ENCODE data around the gene AKT3.

Gene AKT3

DNA sequence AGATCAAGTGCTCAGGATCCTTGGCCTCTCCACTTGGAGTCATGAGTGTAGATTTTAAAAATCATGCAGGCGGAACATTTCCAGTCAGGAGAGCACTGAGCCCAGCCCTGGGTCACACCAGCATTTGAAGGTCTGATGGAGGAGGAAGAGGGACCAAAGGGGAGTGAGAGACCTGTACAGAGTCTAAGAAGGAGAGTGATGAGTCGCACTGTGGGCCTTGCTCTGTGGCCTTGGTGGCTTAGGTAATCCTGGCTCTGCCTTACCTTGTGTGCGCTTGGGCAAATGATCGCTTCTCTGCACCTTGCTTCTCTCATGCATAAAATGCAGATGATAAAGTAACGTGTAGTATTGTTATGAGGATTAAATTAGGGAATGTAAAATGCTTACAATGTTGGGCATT lies 368.9 kb downstream of the AKT3 start:
- DNase-seq = no peak

DNA sequence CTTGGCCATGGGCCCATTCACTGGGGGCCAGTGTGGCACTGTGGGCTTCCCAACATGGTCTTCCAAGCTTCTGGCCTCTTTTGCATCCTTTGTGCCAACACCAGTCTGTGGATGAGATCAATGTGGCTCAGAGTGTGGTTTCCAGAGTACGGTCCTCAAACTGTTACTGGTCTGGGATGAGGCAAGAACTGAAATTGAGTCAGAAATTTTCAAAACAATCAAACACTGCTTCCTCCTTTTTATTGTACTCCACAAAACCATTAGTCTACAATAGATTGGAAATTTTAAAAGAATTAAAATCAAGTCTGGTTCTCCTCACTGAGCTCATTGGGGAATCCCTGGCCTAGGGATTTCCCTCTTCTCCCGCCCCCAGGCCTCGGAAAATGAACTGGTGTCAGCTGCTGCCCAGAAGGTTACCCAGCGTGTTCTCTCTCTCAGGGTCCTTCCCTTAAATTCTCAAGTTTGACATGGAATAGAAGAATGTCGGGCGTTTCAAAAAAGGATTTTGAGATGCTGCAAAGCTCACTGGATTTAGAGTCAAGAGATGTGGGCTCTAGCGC lies 372.2 kb downstream of the AKT3 start:
- no peak for DNase-seq

DNA sequence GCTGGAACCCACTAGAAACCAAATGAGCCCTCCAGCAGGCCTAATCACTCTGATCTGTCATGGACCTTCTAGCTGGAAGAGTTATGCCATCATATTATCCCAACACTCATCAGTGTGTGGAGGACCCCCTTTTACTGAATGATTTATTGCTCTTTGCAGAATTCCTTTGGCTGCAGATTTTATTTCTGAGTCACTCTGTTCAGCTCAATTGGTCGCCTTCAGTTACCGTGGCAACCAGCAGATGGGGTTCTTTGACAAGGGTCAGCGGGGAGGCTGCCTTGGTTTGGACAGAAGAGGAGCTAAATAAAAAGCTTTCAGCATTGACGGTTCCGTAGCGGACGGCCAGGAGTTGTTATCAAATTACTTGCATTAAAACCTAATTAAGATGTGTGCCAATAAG lies 374.1 kb downstream of the AKT3 start:
- no peak for DNase-seq

DNA sequence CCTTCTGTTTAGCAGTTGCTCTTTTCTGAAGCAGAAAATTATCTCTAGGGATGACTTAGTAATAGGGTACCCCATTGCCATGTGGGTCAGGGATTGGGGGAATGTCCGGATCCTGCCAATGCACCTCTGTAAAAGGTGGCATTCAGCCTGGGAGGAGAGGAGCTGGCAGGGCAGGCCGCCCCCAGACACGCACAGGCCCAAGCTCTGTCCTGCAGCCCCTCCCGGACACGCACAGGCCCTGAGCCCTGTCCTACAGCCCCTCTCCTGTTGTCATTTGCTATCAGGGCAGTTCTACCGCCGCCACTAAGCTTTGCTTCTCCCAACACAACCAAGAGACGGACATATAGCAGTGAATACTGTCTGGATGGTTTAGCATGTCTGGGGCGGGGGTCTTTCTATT lies 375.1 kb downstream of the AKT3 start:
- no peak for DNase-seq

DNA sequence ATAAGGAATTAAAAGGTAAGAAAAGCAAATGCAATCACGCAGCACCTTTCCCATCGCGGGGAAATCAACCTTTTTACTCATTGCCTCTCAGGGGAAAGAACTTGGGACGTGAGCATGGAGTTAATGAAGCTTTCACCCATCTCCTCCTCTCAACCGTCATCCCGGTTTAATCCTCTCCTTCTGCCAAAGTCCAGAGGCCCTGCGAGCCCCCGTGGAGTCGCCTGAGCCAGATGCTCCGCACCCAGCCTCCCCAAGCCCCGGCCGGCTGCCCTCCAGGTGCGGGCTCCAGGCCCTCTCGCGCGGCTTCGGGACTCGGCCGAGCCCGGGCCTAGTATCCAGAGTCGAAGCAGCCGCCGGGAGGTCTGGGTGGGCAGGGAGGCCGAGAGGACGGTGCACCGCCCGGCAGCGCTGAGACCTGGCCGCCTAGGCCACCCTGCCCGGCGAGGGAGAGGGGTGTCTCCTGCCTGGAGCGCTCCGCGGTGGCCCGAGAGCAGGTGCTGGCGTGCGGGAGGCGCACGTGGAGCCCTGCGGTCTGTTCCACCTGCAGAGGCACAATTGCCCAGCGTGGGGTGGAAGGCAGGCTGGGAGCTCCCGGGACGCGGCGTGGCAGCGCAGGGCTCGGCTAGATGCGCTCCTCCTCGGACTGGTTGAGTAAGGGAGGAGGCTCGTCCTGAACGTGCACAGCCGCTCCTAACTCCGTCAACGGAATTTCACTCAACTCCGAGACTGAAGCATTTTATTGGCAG lies 375.7 kb downstream of the AKT3 start:
- no peak for DNase-seq

DNA sequence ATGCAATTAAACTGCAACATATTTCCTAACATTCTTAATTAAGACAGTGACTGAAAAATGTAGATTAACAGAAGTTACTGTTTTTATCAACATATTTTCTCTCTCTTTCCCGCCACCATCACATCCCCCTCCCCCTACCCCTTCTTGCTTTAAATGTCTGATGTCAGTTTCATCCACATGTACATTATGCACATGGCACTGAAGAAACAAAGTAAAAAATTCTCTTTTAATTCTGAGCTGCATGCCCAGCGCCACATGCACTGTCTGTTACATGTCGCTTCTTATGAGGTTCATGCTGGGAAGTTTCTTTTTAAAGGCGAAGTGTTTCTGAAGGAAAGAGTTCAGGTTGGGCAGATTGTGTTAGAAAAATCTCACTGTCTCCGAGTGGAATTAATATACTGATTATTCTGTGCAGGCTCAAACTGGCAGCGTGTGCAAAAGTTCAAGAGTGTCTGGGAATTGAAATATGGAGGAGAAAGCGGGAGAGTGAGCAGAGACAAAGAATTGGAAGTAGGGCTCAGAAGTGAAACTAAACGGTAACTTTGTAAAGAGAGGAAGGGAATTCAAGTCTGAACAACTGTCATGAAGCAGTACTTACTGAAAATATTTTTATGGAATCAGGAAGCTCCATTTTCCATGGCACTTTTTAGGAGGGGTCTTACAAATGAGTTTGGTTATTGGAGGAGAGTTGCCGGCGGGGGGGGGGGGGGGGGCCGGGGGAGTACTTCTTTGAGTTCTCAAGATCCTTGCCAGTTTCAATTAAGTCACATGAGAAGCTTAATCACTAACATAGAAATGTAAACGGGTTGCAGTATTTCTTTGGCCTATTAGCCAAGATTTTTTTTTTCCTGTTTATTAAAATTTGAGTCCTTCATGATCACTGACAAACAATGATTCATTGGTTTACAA lies 376.6 kb downstream of the AKT3 start:
- DNase-seq = no peak

DNA sequence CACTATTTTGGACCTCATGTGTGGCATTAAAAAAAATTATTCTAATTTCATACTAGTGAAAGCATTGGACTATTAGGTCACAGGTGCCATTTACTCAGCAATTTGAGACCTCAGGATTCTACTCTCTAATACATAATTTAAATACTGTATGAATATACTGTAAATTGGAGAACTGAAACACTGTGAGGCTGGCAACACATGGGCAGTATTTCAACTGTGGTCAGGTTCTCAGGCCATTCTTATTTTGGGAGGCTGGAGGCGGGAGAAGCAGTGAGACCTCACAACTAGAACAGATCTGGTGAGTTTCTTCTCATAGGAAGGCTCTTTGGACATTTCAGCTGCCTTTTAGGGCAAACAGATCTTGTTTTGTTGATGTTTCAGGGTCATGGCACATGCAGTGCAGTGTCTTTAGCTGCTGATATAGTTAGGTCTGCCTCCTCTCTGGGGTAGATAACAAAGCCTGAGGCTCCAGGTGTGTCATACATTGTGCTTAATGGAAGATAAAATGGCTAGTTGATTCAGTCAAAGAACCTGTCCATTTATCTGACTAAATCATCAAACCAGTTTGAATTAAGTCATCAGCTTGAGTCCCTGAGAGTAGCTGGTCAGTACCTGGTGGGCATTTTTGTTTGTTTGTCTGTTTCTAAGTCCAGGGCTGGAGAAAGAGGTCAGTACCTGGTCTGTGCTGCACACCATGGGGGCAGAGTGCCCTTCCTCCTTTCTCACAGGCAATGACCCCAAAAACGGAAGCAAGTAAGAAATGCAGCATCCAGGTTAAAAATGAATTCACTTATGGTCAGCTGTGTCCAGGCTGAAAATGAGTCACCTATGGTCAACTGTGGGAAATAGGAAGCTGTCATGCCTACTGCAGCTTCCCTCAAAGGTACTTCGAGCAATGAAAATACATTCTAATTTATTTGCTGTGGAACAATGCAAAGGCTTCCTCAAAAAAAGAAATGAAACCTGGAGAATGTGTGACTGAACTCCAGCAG lies 378.0 kb downstream of the AKT3 start:
- DNase-seq = no peak

DNA sequence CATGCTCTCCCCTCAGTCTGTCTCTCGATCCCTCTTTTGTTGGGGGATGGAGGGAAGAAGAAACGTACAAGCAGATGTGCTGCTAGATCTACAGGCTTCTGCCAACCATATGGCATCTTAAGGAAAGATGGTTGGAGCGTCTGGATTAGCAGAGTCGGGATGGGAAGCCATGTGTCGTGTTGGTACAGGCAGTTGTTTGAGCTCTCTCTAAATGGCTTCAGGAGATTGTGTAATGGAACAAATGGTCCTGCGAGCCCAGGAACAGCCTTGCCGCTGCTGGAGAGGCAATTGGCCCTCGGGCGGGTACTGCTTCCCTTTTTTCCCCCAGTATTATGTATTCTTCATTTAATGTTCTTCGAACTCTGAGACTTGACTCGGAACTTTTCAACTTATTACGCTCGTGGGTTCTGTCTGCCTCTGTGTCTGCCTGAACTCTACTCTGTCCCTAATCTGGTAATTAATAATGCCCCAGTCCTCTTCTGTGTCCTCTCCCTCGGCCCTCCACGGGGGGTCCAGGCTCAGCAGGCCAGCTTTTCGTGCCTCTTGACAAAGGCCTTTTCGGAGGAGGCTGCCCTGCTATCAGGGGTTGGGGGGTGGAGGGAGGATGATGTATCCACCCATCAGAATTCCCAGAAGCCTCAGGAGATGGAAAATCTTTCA lies 378.9 kb downstream of the AKT3 start:
- no peak for DNase-seq

DNA sequence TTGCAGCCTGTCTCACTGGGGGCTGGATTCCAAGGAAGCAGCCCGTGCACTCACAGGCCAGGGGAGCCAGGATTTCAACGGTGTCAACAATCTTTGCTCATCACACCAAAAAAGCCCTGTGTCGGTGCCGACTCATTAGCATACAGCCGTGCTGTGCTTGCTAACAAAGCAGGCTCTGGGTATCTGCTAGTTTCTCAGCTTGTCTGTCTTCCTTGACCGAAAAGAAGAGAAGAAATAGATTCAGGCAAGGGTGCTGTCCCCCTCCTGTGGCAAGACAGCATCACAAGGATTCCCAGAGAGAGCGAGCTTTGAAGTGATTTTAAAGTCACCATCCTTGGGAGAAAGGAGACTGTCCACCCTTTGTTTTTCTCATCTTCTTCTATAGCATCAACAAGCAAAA lies 379.5 kb downstream of the AKT3 start:
- DNase-seq = no peak

DNA sequence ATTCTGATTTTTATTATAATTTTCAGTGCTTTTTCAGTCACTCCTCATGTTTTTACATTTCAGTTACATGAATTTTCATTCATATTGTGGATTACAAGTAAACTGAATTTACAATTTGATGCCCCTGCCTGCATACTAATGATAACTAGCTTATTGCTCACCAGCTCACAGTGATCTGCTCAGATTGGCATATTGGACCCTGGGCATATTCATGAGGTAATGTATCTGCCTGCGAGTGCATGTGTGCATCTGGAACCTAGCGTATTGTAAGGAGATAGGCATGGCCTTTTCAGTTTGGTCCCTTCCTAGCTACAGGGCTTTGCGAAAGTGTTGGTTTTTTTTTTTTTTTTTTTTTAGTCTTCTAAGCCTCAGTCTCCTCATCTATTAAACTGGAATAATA lies 380.5 kb downstream of the AKT3 start:
- DNase-seq = no peak

DNA sequence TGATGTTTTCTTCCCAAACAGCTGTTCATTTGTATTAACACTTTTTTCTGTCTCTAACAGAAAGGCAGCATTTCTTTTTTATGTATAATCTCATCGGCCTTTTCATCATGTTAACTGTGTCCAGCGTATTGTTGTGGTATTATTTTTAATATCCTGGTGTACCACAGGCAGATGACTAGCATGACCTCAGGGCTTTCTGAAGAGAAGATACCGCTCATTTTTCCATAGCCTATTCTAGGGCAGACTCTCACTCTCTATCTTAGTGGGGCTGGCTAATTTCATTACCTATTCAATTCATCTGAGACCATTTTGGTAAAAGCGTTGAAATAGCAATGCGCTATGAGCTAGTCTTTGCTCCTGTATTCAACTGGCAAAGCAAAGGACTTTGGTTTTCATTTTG lies 384.3 kb downstream of the AKT3 start:
- DNase-seq = no peak

DNA sequence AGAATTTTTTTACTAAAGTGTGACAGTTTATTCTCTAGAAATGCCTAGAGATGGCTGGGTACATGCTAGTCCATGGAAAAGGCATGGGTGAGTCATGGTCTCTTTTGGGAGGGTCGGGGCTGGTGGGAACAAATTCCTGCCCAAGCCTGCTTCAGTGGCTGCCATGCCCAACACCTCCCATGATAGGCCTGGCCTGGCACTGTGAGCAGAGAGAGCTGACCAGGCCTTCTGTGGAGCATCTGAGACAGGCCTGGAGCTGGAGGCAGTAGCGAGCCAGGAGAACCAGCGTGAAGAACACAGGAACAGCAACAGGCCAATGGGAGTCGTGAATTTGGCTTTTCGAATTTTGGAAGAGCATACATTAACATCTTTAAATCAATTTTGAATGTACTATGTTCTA lies 385.0 kb downstream of the AKT3 start:
- DNase-seq = no peak

DNA sequence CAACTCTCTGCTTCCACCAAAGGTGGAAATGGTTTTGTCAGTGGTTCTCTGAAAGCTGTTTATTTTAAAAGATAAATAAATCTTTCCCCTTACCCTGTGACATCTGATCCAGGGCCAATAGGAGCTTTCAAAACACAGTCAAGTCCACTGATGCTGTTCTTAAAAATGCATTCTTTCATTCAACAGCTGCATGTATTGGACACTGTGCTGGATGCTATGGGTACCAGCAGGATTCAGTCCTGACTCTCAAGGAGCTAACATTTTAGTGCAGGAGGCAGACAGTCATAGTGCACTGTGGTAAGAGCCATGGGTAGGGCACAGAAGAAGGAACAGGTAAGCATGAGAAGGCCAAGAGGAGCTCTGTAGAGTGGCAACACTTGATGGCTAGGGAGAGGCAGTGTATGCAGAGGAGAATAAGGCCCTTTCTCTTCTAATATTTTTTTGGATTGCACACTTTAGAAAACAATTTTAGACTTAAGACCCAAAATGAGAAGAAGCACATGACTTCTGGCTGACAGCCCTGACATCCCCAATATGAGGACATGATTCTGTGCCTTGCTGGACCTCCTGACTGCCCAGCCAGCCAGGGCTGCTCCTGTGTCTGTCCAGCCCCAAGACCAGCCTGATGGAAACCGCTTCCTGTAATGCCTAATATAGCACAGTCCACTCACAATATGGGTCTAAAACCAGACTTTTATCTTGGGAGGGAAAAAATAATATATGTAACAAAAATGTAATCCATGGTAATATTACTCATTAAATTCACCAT lies 386.9 kb downstream of the AKT3 start:
- no peak for DNase-seq

DNA sequence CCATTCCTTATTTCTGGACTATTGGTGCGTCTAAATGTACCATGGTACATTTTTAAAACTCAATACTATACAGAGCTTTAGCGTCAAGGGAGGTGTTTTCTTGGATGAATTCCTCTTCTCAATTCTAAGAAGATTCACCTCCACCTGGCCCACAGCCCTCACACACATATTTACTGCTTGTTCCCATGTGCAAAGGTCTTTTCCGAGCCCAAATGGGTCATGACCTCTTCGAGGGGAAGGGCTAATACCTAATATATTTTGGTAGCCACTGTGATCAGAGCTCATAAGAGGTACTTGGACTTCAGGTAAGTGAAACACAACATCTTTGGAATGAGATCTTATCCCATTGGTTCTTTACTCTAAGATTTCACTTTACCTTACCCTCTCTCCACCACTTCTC lies 388.3 kb downstream of the AKT3 start:
- no peak for DNase-seq

DNA sequence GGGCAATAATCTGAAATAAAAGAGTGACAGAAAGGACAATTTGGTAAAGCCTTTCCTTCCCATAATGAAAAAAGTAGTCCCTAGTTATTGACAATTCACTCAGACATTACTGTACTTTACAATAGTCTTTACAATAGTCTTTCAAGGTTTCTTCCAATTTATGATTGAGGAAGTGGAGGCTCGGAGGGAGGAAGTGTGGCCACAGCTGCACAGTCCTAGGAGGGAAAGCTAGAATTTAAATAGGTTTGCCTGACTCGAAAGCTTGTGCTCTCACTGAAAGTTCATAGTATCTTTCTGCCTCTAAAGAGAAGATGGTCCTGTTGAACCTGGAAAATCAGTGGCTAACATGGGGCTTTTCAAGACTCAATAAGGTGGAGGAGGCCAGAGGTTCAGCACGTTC lies 391.0 kb downstream of the AKT3 start:
- no peak for DNase-seq

DNA sequence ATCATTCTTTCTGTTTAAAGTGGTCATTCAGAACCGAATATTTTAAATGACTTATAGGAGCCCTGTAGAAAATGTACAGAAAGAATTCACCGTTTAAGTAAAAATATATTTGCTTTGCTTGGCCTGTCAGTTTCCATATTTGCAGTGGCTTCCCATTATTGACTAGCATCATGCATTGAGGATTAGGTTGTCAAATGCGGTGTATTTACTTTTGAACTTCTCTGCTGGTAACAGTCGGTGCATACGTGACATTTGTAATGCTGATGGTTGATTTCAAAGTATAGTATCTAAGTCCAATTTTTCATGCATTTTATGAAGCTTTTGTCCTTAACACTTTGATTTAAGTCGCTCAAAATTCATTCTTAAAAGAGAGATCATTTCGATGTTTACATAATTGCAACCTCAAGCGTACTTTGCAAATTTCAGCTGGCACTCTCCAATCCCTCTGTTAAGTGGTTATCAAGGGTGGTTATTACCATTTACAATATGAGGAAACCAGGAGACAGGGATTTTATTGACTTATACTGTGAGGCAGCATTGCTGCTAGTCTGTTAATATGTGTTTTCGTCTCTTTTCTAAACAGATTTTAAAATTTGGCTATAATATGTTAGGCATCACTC lies 392.6 kb downstream of the AKT3 start:
- no peak for DNase-seq

DNA sequence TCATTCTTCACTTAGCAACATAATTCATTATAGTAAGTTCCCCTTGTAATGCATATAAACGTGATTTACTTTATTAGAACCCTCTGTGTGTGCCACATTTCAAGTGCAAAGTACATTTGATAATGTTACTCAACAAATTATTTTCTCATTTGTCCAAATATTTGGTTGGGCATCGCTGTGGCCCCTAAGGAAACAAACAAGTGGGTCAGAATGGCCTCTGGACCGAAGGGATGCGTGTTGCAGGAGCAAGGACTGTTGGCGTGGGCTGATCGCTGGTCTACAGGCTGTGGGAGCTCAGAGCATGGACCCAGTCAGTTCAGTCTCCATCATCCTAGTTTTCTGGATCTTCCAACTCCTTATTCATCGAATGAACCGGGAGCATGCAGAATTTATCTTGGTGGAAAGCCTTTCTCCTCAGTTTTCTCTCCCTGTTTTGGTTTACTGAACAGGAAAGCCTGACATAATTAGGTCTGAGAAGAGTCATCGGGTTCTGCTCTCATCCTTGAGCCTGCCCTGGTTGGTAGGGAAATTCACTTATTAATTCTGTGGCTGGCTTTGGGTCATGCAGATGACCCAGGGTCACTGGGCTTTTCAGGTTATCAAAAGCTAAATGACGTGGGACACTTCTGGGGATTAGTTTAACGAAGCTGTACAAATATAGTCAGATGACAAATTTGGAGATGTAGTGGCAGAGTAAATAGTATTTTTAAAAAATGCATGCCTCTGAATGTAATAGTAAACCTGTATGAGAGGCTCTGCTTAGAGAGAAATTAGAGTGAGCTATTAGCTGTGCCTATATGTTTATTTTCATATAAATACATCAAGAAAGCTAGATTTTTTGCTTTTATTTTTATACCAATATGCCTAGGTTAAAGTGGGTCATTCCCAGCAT lies 394.0 kb downstream of the AKT3 start:
- DNase-seq = no peak

DNA sequence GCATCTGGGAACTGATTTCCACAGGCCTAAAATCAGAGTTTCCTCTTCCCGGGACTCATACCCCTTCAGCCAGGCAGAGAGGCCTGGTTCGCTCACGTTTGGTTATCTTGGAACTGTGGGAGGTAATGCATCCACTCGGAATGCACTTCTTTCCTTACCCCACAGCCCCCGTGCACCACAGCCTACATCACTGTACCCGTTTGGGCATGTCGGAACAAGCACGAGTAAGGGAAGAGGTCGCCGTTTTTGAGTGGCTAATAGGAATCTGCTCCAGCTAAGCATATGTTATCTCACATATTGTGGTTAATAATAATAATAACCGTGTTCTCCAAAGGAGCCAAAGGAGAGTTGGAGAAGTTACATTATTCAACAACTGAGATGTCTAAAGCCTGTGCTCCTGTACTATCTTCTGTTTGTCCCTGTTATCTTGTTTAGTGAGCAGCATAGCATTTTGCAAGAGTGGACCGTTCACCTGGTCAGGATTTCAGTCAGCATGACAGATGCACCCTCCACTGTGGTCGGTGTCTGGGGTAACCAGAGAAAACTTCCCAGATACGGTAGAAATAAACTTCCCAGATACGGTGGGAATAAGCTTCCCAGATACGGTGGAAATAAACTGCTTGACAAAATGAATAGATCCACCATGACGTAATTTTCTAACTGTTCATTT lies 395.6 kb downstream of the AKT3 start:
- DNase-seq = no peak

DNA sequence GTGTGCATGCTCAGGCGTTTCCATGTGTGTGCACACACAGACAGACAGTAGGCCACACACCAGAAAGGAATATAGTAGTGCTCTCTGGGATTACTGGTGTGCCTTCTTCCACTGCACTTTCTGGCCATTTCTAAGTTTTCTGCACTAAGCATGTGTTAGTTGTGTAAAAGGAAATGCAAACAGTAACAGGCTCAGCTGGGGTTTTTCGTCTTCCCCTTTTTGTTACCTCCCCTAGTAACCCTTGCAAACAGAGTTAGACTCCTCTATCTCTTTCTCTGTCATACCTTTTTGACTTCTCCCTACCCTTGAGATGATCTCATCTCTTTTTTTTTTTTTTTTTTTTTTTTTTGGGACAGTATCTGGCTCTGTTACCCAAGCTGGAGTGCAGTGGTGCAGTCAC lies 398.0 kb downstream of the AKT3 start:
- DNase-seq = no peak

All from activated CD4-positive, alpha-beta T cell treated with anti-CD3 and anti-CD28 coated beads, Interleukin-2, amount 50 U/mL, for 1 hour (primary cell).